MCF 10A (cell line): Measurements from ENCODE around the gene PECR. TPM values are rescaled to one million over a fixed set of nuclear protein-coding genes. Genes with fewer than 3 reads are reported as not detected.

Source experiments
- BruUV-seq: library from RNA; stranded (reverse); fragments of 400-500 nt; replicated peaks from 2 replicates; lab custom pipeline; 2021; lab: Mats Ljungman, UMichigan
- CTCF ChIA-PET: fragments of 300-600 bp; sonication (Branson Sonifier 250); formaldehyde crosslinking; extraction: SDS; loops from one replicate; lab custom pipeline; 2021; ENCODE audit warnings: antibody characterized with exemption, inconsistent platforms; lab: Yijun Ruan, JAX
- POLR2A ChIA-PET: fragments of 300-600, 350-650 bp; sonication (Branson Sonifier 250); formaldehyde crosslinking; extraction: SDS; loops from one replicate; lab custom pipeline; 2020; ENCODE audit warnings: antibody characterized with exemption, inconsistent platforms; lab: Yijun Ruan, JAX
- DNase-seq: peaks from one replicate; pipeline ENCODE4 v3.0.0-alpha.2; 2018; ENCODE audit not compliant: unreplicated experiment
- H3K27ac Mint-ChIP-seq: one replicate; pipeline ENCODE4 v1.8.0; 2022; ENCODE audit warnings: mild to moderate bottlenecking, low read depth, mixed read lengths; ENCODE audit not compliant: unreplicated experiment
- H3K27me3 Mint-ChIP-seq: one replicate; pipeline ENCODE4 v1.8.0; 2022; ENCODE audit warnings: mixed read lengths; ENCODE audit not compliant: insufficient read depth, unreplicated experiment
- H3K36me3 Mint-ChIP-seq: one replicate; pipeline ENCODE4 v1.8.0; 2022; ENCODE audit warnings: mild to moderate bottlenecking, moderate library complexity, mixed read lengths; ENCODE audit not compliant: insufficient read depth, unreplicated experiment
- H3K4me1 Mint-ChIP-seq: one replicate; pipeline ENCODE4 v1.8.0; 2022; ENCODE audit warnings: mixed read lengths; ENCODE audit not compliant: insufficient read depth, unreplicated experiment
- H3K4me3 Mint-ChIP-seq: one replicate; pipeline ENCODE4 v1.8.0; 2022; ENCODE audit warnings: mild to moderate bottlenecking, moderate library complexity, mixed read lengths; ENCODE audit not compliant: unreplicated experiment
- H3K9me3 Mint-ChIP-seq: one replicate; pipeline ENCODE4 v1.8.0; 2022; ENCODE audit warnings: mixed read lengths; ENCODE audit not compliant: unreplicated experiment
- CTCF ChIP-seq: fragments of 200-600 bp; IDR thresholded peaks from one replicate; pipeline ENCODE4 v1.8.0; 2022; ENCODE audit warnings: antibody characterized with exemption, mild to moderate bottlenecking; ENCODE audit not compliant: unreplicated experiment
- intact Hi-C: fragments of 100-400 bp; cut with micrococcal nuclease; formaldehyde crosslinking; loops from 2 replicates; pipeline ENCODE4 v1.14.1; 2022
- total RNA-seq: library from RNA; stranded (reverse); gene quantifications from 2 replicates; pipeline ENCODE4 v1.2.3, GENCODE V29; 2022

The PECR gene
- total RNA-seq, 1 experiment from 2014 or later: 8.3 TPM

DNA sequence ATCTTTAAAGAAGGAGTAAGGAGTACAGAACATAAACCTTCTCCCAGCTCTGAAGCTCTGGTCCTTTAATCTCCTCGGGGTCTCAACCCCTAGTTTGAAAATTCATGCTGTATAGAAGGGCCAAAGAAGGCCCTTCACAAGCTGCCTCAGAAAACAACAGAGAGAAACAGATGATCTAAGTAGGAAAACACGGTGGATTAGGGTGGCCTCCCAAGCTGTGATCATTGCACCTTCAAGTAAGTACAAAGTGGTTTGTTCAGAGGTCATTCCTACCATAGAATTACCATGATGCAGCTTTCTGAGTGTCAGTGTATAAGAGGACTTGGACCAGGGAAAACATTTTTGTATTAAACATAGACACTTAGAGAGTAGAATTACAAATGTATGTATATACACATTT is 11.0 kb upstream of the PECR start:
- intact Hi-C loops: no loop called here
- Mint-ChIP-seq H3K4me3 (no peak overlapping the region), H3K36me3 (no peaks in the 10 kb centered on the region), H3K9me3 (no peaks in the 10 kb centered on the region), H3K4me1 (no peaks in the 10 kb centered on the region), H3K27ac (no peak overlapping the region), H3K27me3 (peaks cover 10% of the 10 kb centered on the region)
- ChIA-PET POLR2A (interaction anchor here (1.5 kb wide), 1 partner anchor 16 kb away, joined by 7 read pairs; the partner anchor contains the start of gene XRCC5), CTCF (interaction anchor here (0.6 to 1.6 kb wide), 5 partner anchors 11 to 311 kb away, joined by 3 to 6 read pairs (median 3); partner anchors contain the start of genes PECR and TMEM169)
- TF ChIP-seq CTCF: no peak
- BruUV-seq: no TSS peak
- no peak for DNase-seq

- Mint-ChIP-seq H3K27ac (no peak overlapping the region), H3K4me1 (no peaks in the 10 kb centered on the region), H3K27me3 (peaks cover under 1% of the 10 kb centered on the region), H3K9me3 (no peaks in the 10 kb centered on the region), H3K4me3 (no peak overlapping the region), H3K36me3 (no peaks in the 10 kb centered on the region)
- no peak for TF ChIP-seq CTCF
- ChIA-PET POLR2A (interaction anchor here (0.8 to 2.1 kb wide), 2 partner anchors 17 to 19 kb away, joined by 3 to 13 read pairs; partner anchors contain the start of gene XRCC5), CTCF (interaction anchor here (1.1 to 1.8 kb wide), 3 partner anchors 8 to 20 kb away, joined by 3 to 5 read pairs (median 4); partner anchors contain the start of genes PECR and TMEM169)
- DNase-seq: no peak
- intact Hi-C loops: no loop called here
- no TSS peak for BruUV-seq
Observed at GRCh38 chr2:216090369-216090786, 8.8 kb upstream of the PECR start.

DNA sequence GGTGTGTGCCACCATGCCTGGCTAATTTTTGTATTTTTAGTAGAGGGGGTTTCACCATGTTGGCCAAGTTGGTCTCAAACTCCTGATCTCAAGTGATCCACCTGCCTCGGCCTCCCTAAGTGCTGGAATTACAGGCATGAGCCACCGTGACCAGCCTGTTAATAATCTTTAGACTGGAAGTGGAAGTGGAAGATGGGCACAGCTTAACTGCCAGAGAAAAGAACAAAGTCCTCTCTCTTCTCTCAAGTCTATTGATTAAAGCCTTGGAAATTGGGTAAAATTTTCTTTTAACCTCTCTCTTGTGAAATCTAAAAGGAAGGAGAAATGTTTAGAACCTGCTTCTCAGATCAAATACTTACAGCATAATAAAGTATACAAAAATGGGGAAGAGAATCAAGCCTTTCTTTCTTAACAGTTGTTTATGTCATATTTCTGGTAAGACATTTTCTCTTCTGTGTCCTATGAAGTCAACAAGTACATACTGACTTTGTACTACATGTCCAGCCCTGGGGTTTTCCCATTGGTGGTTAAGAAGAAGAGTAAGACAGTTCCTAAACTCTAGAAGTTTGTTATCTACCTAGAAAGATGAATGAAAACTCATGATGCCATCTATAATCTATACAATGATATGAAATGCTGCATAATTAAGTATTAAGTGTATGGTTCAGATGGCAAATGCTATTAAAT is 4.7 kb upstream of the PECR start:
- H3K4me3 Mint-ChIP-seq: no peak overlapping the region
- no peak overlapping the region for H3K27ac Mint-ChIP-seq
- H3K9me3 Mint-ChIP-seq: no peaks in the 10 kb centered on the region
- no peaks in the 10 kb centered on the region for H3K36me3 Mint-ChIP-seq
- H3K4me1 Mint-ChIP-seq: peaks cover 3% of the 10 kb centered on the region
- DNase-seq: no peak
- no peak for TF ChIP-seq CTCF
- H3K27me3 Mint-ChIP-seq: no peaks in the 10 kb centered on the region
- ChIA-PET POLR2A (no interaction called here), CTCF (no interaction called here)
- intact Hi-C loops: no loop called here
- no TSS peak for BruUV-seq

GRCh38 chr2:216084547-216084946 is 2.9 kb upstream of the PECR start:
- Mint-ChIP-seq H3K4me1 (peaks cover 8% of the 10 kb centered on the region), H3K9me3 (no peaks in the 10 kb centered on the region), H3K36me3 (no peaks in the 10 kb centered on the region), H3K27me3 (no peaks in the 10 kb centered on the region), H3K27ac (no peak overlapping the region), H3K4me3 (no peak overlapping the region)
- no TSS peak for BruUV-seq
- no peak for TF ChIP-seq CTCF
- POLR2A ChIA-PET: no interaction called here
- CTCF ChIA-PET: interaction anchor here (0.5 to 1.5 kb wide), 3 partner anchors 15 to 1088 kb away, joined by 3 to 6 read pairs (median 4); no protein-coding TSS in a partner anchor
- no peak for DNase-seq
- intact Hi-C loops: no loop called here
